Activated CD4-positive, alpha-beta T cell treated with anti-CD3 and anti-CD28 coated beads, Interleukin-2, amount 50 U/mL, for 16 hours (primary cell): Measurements from ENCODE around the gene SERHL2.
A peak's percentile ranks its signal among the peaks of the same experiment; 100 is the strongest.
"Not testable (repeated sequence)": the region's sequence is repeated elsewhere in the genome, so short reads cannot be mapped to it uniquely, and the experiment has no call there.

Experiments
- DNase-seq: peaks from one replicate; pipeline ENCODE4 v3.0.0-alpha.2; 2020

SERHL2 gene

GRCh38 chr22:42575996-42576574 lies 22.3 kb downstream of the SERHL2 start:
- not testable (repeated sequence) for DNase-seq

GRCh38 chr22:42577141-42577540 lies 23.4 kb downstream of the SERHL2 start:
- DNase-seq = not testable (repeated sequence)

- DNase-seq = no peak
Measured at GRCh38 chr22:42577623-42578240, 24.0 kb downstream of the SERHL2 start.

GRCh38 chr22:42580040-42580439 lies 26.3 kb downstream of the SERHL2 start:
- not testable (repeated sequence) for DNase-seq

GRCh38 chr22:42581194-42581761 lies 27.5 kb downstream of the SERHL2 start:
- not testable (repeated sequence) for DNase-seq

- DNase-seq = peak; percentile 85
Measured at GRCh38 chr22:42581762-42582716, 28.3 kb downstream of the SERHL2 start.

- no peak for DNase-seq
Measured at GRCh38 chr22:42582987-42583386, 29.2 kb downstream of the SERHL2 start.

GRCh38 chr22:42584364-42584940 lies 30.7 kb downstream of the SERHL2 start:
- DNase-seq = no peak

- DNase-seq = no peak
Measured at GRCh38 chr22:42585096-42585495, 31.3 kb downstream of the SERHL2 start.

GRCh38 chr22:42586381-42586780 lies 32.6 kb downstream of the SERHL2 start:
- DNase-seq = no peak

GRCh38 chr22:42587588-42588175 lies 33.9 kb downstream of the SERHL2 start:
- no peak for DNase-seq

- no peak for DNase-seq
Measured at GRCh38 chr22:42591987-42592386, 38.2 kb downstream of the SERHL2 start.

- no peak for DNase-seq
Measured at GRCh38 chr22:42595434-42595833, 41.7 kb downstream of the SERHL2 start.

GRCh38 chr22:42596336-42596735 lies 42.6 kb downstream of the SERHL2 start:
- no peak for DNase-seq

- no peak for DNase-seq
Measured at GRCh38 chr22:42596863-42597530, 43.2 kb downstream of the SERHL2 start.

- no peak for DNase-seq
Measured at GRCh38 chr22:42601879-42602465, 48.2 kb downstream of the SERHL2 start.

- DNase-seq = no peak
Measured at GRCh38 chr22:42602470-42602869, 48.7 kb downstream of the SERHL2 start.

- DNase-seq = no peak
Measured at GRCh38 chr22:42603427-42603826, 49.7 kb downstream of the SERHL2 start.

GRCh38 chr22:42604403-42604802 lies 50.6 kb downstream of the SERHL2 start:
- DNase-seq = no peak

- DNase-seq = not testable (repeated sequence)
Measured at GRCh38 chr22:42607641-42608040, 53.9 kb downstream of the SERHL2 start.

- no peak for DNase-seq
Measured at GRCh38 chr22:42608136-42608822, 54.5 kb downstream of the SERHL2 start.
